ENCODE results near the gene TULP4. TPM values are rescaled to one million over a fixed set of nuclear protein-coding genes. Genes with fewer than 3 reads are reported as not detected.

The TULP4 gene
- total RNA-seq, 1 experiment from 2014 or later: 64.6 TPM

GRCh38 chr6:158465257-158465656, 153.0 kb downstream of the TULP4 start:
- Histone ChIP-seq H3K4ac (ENCODE audit: low read depth, low read length) (no peak overlapping the region; the same call in 1 of the 2 replicates), H4K8ac (replicated peaks; ENCODE audit: insufficient read length, low read depth, low read length) (no peak overlapping the region), H4K91ac (ENCODE audit: insufficient read length, low read depth, low read length) (no peak overlapping the region), H4K5ac (ENCODE audit: insufficient read length, low read depth, low read length) (no peak overlapping the region), H2AFZ (ENCODE audit: low read length) (no peak overlapping the region), H4K20me1 (ENCODE audit: control insufficient read depth, insufficient read depth, insufficient read length) (no peaks in the 10 kb centered on the region), H2BK120ac (ENCODE audit: low read depth, low read length, poor library complexity, severe bottlenecking) (no peak overlapping the region), H3K56ac (ENCODE audit: insufficient read length, low read depth, low read length) (no peak overlapping the region), H3K27ac (ENCODE audit: insufficient read length, low read depth, low read length) (no peak overlapping the region), H3K9me3 (ENCODE audit: control insufficient read depth, low read depth, low read length) (no peaks in the 10 kb centered on the region), H3T11ph (ENCODE audit: low read length) (no peak overlapping the region), H3K79me1 (ENCODE audit: insufficient read depth, low read depth, low read length, poor library complexity, severe bottlenecking) (no peaks in the 10 kb centered on the region), H3K27me3 (ENCODE audit: insufficient read depth, low read length) (peaks cover 37% of the 10 kb centered on the region), H3K23me2 (ENCODE audit: insufficient read length, low read depth, low read length, poor library complexity, severe bottlenecking) (no peaks in the 10 kb centered on the region), H3K14ac (ENCODE audit: insufficient read depth, low read length) (no peak overlapping the region), H2BK5ac (ENCODE audit: insufficient read length, low read length) (no peak overlapping the region), H3K9ac (ENCODE audit: extremely low read depth, insufficient read length, low read length) (no peak overlapping the region), H3K79me2 (ENCODE audit: insufficient read depth, low read length) (no peaks in the 10 kb centered on the region), H2BK15ac (ENCODE audit: low read depth, low read length) (no peak overlapping the region), H3K18ac (ENCODE audit: insufficient read length, low read depth, low read length) (no peak overlapping the region), H2BK20ac (ENCODE audit: low read depth, low read length, poor library complexity, severe bottlenecking) (peak overlapping the region; percentile 49), H2BK12ac (ENCODE audit: insufficient read length, low read depth, low read length) (peak overlapping the region; percentile 92), H3K23ac (ENCODE audit: insufficient read length, low read depth, low read length) (no peak overlapping the region), H3K4me2 (ENCODE audit: insufficient read depth, insufficient read length, low read length) (peak overlapping the region; percentile 38), H3K4me1 (ENCODE audit: insufficient read depth, low read length) (peaks cover 9% of the 10 kb centered on the region; the same call in 1 of the 2 replicates), H2AK5ac (ENCODE audit: insufficient read length, low read length) (no peak overlapping the region)
- Mint-ChIP-seq H3K4me3 (no peak overlapping the region), H3K36me3 (ENCODE audit: insufficient read depth in 1 of 3, low read depth in 3 of 3) (peaks cover 39 to 41% (median 40%) of the 10 kb centered on the region in 3 experiments), H3K9me3 (peaks cover 11 to 15% of the 10 kb centered on the region in 2 experiments), H3K27me3 (ENCODE audit: low read depth) (peaks cover 52% of the 10 kb centered on the region), H3K4me1 (peaks cover 63 to 73% of the 10 kb centered on the region in 2 experiments), H3K27ac (no peak overlapping the region; a peak in 2 of 7 replicates)
- no peak for DNase-seq
- WGBS (ENCODE audit: extremely low coverage, insufficient read length, low lambda C conversion rate): no CpG with 5 or more reads among the region's 2 CpGs
- TF ChIP-seq CTCF (conservative IDR thresholded peaks at IDR 0.05): no peak

Data from H9 (cell line).